Stomach (tissue), 9 donors: ENCODE results near the gene FAM98C. TPM values are rescaled to one million over a fixed set of nuclear protein-coding genes. Genes with fewer than 3 reads are reported as not detected.

Source experiments
- DNase-seq, 2 donors: peaks; one replicate each; pipeline versions ENCODE4 v3.0.0 to v3.0.0-alpha.2; 2013 to 2019
- H3K27ac ChIP-seq, 5 donors: fragments of 200-600 bp in 4 of 5; sonication (generic) in 4 of 5; one replicate each; pipeline ENCODE4 v1.5.1; 2013 to 2019; ENCODE audit warnings: mild to moderate bottlenecking in 1 of 5, moderate library complexity in 1 of 5
- H3K27me3 ChIP-seq, 3 donors: fragments of 200-600 bp; sonication (generic); one replicate each; pipeline ENCODE4 v1.5.1; 2017 to 2019; ENCODE audit warnings: mixed run types in 1 of 3
- H3K36me3 ChIP-seq, 4 donors: fragments of 200-600 bp; sonication (generic); 1 replicate in 3 of 4; 2 replicates in 1 of 4; pipeline ENCODE4 v1.5.1; 2016 to 2019
- H3K4me1 ChIP-seq, 4 donors: fragments of 200-600 bp; sonication (generic); one replicate each; pipeline ENCODE4 v1.5.1; 2016 to 2019
- H3K4me3 ChIP-seq, 4 donors: fragments of 200-600 bp; sonication (generic) in 3 of 4; one replicate each; pipeline ENCODE4 v1.5.1; 2016 to 2019; ENCODE audit warnings: mild to moderate bottlenecking in 1 of 4
- H3K9me3 ChIP-seq, 4 donors: fragments of 200-600 bp; sonication (generic); one replicate each; pipeline ENCODE4 v1.5.1; 2016 to 2019
- CTCF ChIP-seq, 7 experiments: fragments of 450-650 bp in 4 of 7; fragments of 200-600 bp in 3 of 7; sonication (generic) in 3 of 7; IDR thresholded peaks; one replicate each; pipeline ENCODE4 v1.5.1; 2016 to 2019; ENCODE audit warnings: antibody characterized with exemption in 7 of 7, control low read depth in 2 of 7, mild to moderate bottlenecking in 1 of 7
- EP300 ChIP-seq: sonication (generic); formaldehyde crosslinking; IDR thresholded peaks from one replicate; pipeline ENCODE4 v1.6.1; 2017; ENCODE audit warnings: antibody characterized with exemption
- POLR2A ChIP-seq, 4 donors: fragments of 450-650 bp; IDR thresholded peaks; one replicate each; pipeline ENCODE4 v1.6.1; 2016; ENCODE audit warnings: antibody characterized with exemption in 4 of 4, control low read depth in 2 of 4, mild to moderate bottlenecking in 1 of 4, moderate library complexity in 1 of 4
- POLR2AphosphoS5 ChIP-seq, 3 donors: sonication (generic); formaldehyde crosslinking; IDR thresholded peaks; one replicate each; pipeline ENCODE4 v1.6.1; 2016; ENCODE audit warnings: antibody characterized with exemption in 3 of 3
- WGBS, 5 donors: extraction: QIAGEN DNeasy Blood & Tissue Kit in 3 of 5; methylation state at CpG; one replicate each; pipeline versions ENCODE4 v1.1.5 to v1.1.7; 2013 to 2018; 5-methylcytosine and 5-hydroxymethylcytosine counted together
- intact Hi-C: fragments of 100-400 bp; cut with DNase I; formaldehyde crosslinking; loops from one replicate; pipeline ENCODE4 v1.15.1; 2023; ENCODE audit warnings: low total_unique reads
- polyA plus RNA-seq, 3 donors: library from polyadenylated mRNA; stranded (reverse); fragments of 200-250 nt; gene quantifications; one replicate each; pipeline ENCODE4 v1.2.3, GENCODE V29; 2013
- total RNA-seq, 5 donors: library from RNA; depleted of rRNA; stranded (reverse); fragments of >200 nt; gene quantifications; one replicate each; pipeline versions ENCODE4 v1.1.0 to v1.2.3, GENCODE V29; 2014 to 2016
- donor health status: healthy with polysubstance abuse.
- donor health status: Bipolar disorder and iron deficiency.
- donor health status: healthy.

Gene FAM98C
- total and polyA plus RNA-seq, 8 donors: 4.0 to 222 (median 19.9) TPM

DNA sequence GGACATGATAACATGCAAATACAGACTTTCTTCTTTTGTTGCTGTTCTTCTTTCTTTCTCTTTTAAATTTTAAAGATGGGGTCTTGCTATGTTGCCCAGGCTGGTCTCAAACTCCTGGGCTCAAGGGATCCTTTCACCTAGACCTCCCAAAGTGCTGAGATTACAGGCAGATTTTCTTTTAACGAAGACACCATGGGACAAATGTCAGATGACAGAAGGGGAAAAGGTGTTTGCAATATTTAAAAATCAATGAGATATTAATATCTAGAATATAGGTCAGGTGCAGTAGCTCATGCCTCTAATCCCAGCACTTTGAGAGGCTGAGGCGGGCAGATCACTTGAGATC is 26.9 kb downstream of the FAM98C start:
- 71 to 93% (median 84%) methylated on average over 2 of the region's 2 CpGs for WGBS, 5 donors
- TF ChIP-seq EP300 (no peak), POLR2AphosphoS5 (IDR thresholded peaks at IDR 0.05) (no peak), POLR2A (IDR thresholded peaks at IDR 0.05) (no peak), CTCF (IDR thresholded peaks at IDR 0.05) (no peak)
- DNase-seq: no peak
- no peak overlapping the region for H3K4me3 ChIP-seq
- no peaks in the 10 kb centered on the region for H3K36me3 ChIP-seq
- peaks cover 0 to 63% (median 29%) of the 10 kb centered on the region in 3 donors for H3K27me3 ChIP-seq
- intact Hi-C loops: no loop called here
- no peaks in the 10 kb centered on the region for H3K9me3 ChIP-seq
- H3K4me1 ChIP-seq: peaks cover 0 to 8% (median 3%) of the 10 kb centered on the region in 4 donors
- H3K27ac ChIP-seq: no peak overlapping the region

GRCh38 chr19:38430931-38431330 is 28.0 kb downstream of the FAM98C start:
- H3K27me3 ChIP-seq: peaks cover 0 to 63% (median 29%) of the 10 kb centered on the region in 3 donors
- intact Hi-C loops: no loop called here
- peaks cover 0 to 8% (median 3%) of the 10 kb centered on the region in 4 donors for H3K4me1 ChIP-seq
- no peak for DNase-seq
- H3K27ac ChIP-seq: no peak overlapping the region
- no peaks in the 10 kb centered on the region for H3K9me3 ChIP-seq
- no peaks in the 10 kb centered on the region for H3K36me3 ChIP-seq
- TF ChIP-seq EP300: no peak
- no peak for TF ChIP-seq CTCF (IDR thresholded peaks at IDR 0.05)
- TF ChIP-seq POLR2AphosphoS5 (IDR thresholded peaks at IDR 0.05): no peak
- TF ChIP-seq POLR2A (IDR thresholded peaks at IDR 0.05): no peak
- WGBS, 5 donors: 77 to 82% (median 79%) methylated on average over 7 of the region's 7 CpGs
- H3K4me3 ChIP-seq: no peak overlapping the region

- TF ChIP-seq EP300 (no peak), CTCF (IDR thresholded peaks at IDR 0.05) (no peak), POLR2AphosphoS5 (IDR thresholded peaks at IDR 0.05) (no peak), POLR2A (IDR thresholded peaks at IDR 0.05) (no peak)
Observed at GRCh38 chr19:38433268-38433733, 30.4 kb downstream of the FAM98C start, which contains the start of gene RYR1. Gene RYR1, plus strand, starts transcription at chr19:38433691. Its CDS starts 139 bp downstream, at chr19:38433830.

DNA sequence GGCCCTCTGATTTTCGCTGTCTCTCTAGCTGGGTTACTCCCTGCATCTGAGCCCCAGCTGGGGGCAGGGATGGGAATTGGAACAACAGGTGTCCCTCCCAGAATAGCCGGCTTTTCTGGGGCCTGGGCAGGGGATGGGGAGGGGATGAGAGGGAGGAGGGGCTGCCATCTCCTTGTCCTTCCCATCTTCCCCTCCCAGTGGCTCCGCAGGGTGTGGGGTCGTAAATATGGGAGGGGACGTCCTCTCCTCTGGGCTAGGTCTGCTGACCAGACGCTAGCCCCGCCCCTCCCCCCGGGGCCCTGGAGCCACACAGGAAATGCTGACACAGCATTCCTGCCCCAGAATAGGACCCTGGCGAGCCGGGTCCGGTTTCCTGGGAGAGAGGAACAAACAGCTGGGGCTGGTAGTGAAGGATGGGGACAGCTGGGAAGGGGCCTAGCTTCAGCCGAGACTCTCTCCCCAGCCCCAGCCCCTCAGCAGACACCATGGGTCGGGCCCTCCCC is 31.7 kb downstream of the FAM98C start:
- 10 to 32% (median 11%) methylated on average over 7 to 13 of the region's 13 CpGs for WGBS, 5 donors
- intact Hi-C loops: no loop called here
- TF ChIP-seq POLR2A (IDR thresholded peaks at IDR 0.05): no peak
- no peak for TF ChIP-seq EP300
- DNase-seq: peak in 1 of 2 donors; percentile 46
- Histone ChIP-seq H3K4me3 (no peak overlapping the region), H3K27me3 (peaks cover 0 to 81% (median 28%) of the 10 kb centered on the region in 3 donors), H3K4me1 (peaks cover 0 to 8% (median 3%) of the 10 kb centered on the region in 4 donors), H3K27ac (no peak overlapping the region), H3K9me3 (no peaks in the 10 kb centered on the region), H3K36me3 (no peaks in the 10 kb centered on the region)

More at GRCh38 chr19:38433268-38433733, 30.4 kb downstream of the FAM98C start, which contains the start of gene RYR1:
- peak; percentile 48 to 60 for DNase-seq
- Histone ChIP-seq H3K27me3 (peaks cover 0 to 73% (median 28%) of the 10 kb centered on the region in 3 donors), H3K4me3 (peak within 1 kb of the TSS in 2 of 4 donors; percentile 30 to 31), H3K9me3 (no peaks in the 10 kb centered on the region), H3K4me1 (peaks cover 0 to 8% (median 3%) of the 10 kb centered on the region in 4 donors), H3K27ac (no peak within 1 kb of the TSS), H3K36me3 (no peaks in the 10 kb centered on the region)
- intact Hi-C loops: no loop called here
- 12 to 33% (median 16%) methylated on average over 9 to 20 of the region's 20 CpGs for WGBS, 5 donors

- Histone ChIP-seq H3K4me1 (peaks cover 0 to 8% (median 3%) of the 10 kb centered on the region in 4 donors), H3K27me3 (peaks cover 0 to 90% (median 28%) of the 10 kb centered on the region in 3 donors), H3K36me3 (no peaks in the 10 kb centered on the region), H3K4me3 (no peak overlapping the region), H3K27ac (no peak overlapping the region), H3K9me3 (no peaks in the 10 kb centered on the region)
- no peak for TF ChIP-seq EP300
- TF ChIP-seq POLR2AphosphoS5 (IDR thresholded peaks at IDR 0.05): no peak
- no peak for TF ChIP-seq CTCF (IDR thresholded peaks at IDR 0.05)
- no peak for TF ChIP-seq POLR2A (IDR thresholded peaks at IDR 0.05)
- 83 to 94% (median 93%) methylated on average over 6 of the region's 6 CpGs for WGBS, 5 donors
- DNase-seq: no peak
- intact Hi-C loops: no loop called here
Observed at GRCh38 chr19:38437295-38437694, 34.4 kb downstream of the FAM98C start.
